NCI-H2107 treated with DMSO at 0.1 percent for 48 hours (cell line): Measurements from ENCODE around the gene IQGAP1.
A peak's percentile ranks its signal among the peaks of the same experiment; 100 is the strongest.
"Not testable (repeated sequence)": the region's sequence is repeated elsewhere in the genome, so short reads cannot be mapped to it uniquely, and the experiment has no call there.

Source experiments
- DNase-seq: peaks from one replicate; lab custom pipeline; 2025; ENCODE audit not compliant: unreplicated experiment; lab: John Stamatoyannopoulos, UW

Gene IQGAP1, protein sequence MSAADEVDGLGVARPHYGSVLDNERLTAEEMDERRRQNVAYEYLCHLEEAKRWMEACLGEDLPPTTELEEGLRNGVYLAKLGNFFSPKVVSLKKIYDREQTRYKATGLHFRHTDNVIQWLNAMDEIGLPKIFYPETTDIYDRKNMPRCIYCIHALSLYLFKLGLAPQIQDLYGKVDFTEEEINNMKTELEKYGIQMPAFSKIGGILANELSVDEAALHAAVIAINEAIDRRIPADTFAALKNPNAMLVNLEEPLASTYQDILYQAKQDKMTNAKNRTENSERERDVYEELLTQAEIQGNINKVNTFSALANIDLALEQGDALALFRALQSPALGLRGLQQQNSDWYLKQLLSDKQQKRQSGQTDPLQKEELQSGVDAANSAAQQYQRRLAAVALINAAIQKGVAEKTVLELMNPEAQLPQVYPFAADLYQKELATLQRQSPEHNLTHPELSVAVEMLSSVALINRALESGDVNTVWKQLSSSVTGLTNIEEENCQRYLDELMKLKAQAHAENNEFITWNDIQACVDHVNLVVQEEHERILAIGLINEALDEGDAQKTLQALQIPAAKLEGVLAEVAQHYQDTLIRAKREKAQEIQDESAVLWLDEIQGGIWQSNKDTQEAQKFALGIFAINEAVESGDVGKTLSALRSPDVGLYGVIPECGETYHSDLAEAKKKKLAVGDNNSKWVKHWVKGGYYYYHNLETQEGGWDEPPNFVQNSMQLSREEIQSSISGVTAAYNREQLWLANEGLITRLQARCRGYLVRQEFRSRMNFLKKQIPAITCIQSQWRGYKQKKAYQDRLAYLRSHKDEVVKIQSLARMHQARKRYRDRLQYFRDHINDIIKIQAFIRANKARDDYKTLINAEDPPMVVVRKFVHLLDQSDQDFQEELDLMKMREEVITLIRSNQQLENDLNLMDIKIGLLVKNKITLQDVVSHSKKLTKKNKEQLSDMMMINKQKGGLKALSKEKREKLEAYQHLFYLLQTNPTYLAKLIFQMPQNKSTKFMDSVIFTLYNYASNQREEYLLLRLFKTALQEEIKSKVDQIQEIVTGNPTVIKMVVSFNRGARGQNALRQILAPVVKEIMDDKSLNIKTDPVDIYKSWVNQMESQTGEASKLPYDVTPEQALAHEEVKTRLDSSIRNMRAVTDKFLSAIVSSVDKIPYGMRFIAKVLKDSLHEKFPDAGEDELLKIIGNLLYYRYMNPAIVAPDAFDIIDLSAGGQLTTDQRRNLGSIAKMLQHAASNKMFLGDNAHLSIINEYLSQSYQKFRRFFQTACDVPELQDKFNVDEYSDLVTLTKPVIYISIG (N-terminal part only)

DNA sequence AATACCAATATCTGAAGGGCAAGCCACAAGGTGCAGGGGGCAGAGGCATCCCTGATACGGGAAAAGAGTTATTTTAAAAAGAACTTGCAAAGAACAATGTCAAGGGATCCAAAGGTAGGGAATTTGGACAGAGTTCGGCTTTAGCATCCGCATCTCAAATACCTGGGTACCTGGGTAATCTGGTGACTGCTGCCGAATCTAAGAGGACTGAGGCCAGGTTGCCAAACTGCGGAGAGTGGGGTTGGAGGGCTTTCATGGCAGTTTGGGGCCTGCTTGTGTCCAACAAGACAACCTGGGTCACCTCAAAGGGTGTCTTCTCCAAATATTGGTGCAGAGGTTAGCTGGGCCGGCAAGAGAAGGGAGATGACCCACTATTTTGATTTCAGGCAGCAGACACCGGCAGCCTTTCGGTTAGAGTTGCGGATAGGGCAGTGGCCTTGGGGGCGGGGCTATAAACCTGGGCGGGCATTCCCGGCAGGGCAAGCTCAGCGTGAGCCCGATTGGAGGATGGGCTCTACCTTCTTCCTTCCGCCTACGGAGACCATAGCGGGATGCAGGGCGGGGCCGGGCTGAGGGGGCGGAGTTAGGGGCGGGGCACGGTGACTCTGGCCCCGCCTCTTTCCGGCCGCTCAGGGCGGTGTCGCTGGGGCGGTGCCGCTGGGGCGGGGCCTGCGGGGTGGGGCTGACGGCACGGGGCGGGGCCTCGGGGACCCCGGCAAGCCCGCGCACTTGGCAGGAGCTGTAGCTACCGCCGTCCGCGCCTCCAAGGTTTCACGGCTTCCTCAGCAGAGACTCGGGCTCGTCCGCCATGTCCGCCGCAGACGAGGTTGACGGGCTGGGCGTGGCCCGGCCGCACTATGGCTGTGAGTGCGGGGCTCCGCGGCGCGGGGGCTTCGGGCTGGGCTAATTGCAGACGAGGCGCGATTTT lies at the start of gene IQGAP1:
IQGAP1 (plus strand) TSS at position 709 of the 928 bp plus-strand sequence; CDS start at position 809, 100 bp downstream.
- peak; percentile 85 for DNase-seq

- peak; percentile 20 for DNase-seq
Measured at GRCh38 chr15:90338532-90338931, 49.5 kb upstream of the IQGAP1 start.

DNA sequence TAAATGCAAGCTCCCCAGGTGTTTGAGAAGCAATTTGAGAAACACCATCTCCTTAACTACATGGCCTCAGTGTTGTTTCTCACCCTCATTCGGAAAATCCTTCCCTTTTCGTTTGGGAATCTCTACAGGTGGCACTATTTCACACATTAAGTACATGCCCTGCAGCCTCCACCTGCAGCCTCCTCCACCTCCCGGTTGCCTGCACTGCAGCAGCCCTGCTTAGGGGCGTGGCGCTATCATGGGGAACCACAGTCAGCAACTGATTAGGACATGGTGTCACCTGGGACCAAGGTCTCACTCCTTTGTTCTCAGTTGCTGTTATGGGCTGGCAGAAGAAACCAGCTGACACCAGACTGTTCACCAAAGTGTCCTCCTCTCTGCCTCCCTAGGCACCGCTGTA lies 47.7 kb upstream of the IQGAP1 start:
- no peak for DNase-seq

DNA sequence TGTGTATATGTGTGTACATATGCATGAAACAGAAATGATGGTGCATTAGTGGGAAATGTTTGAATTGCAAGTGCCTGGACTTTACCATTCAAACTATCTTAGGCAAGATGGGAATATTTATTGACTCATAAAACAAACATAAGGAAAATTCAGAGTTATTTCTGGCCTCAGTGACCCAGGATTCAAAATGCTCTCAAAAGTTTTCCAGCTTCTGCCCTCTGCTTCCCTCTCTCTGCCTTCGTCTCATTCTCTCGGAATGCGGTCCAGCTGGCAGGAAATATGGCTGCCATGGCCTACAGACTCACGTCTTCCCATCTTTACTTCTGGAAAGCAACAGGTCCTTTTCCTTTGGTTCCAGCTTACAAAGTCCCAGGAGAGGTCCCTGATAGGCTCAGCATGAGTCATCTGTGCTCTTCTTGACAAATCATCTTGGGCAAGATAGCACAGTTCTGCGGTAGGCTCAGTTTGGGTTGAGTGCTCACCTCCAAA lies 44.7 kb upstream of the IQGAP1 start:
- DNase-seq: no peak

GRCh38 chr15:90344662-90345061 lies 43.4 kb upstream of the IQGAP1 start:
- no peak for DNase-seq

DNA sequence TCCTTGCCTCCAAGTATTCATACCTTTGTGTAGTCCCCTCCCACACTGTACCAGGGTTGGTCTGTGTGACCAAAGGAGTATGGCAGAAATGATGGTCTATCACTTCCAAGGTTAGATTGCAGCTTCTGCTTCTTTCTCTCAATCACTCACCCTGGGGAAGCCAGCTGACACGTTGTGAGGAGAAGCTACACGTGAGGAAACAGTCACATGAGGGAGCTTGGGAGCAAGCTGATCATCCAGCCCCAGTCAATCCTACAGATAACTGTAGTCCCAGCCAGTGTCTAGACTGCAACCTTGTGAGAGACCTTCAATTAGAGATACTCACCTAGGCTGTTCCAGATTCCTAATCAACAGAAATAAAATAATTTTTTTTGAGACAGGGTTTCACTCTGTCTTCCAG lies 42.2 kb upstream of the IQGAP1 start:
- no peak for DNase-seq

GRCh38 chr15:90347431-90348065 lies 40.5 kb upstream of the IQGAP1 start:
- not testable (repeated sequence) for DNase-seq

- no peak for DNase-seq
Measured at GRCh38 chr15:90348456-90348855, 39.6 kb upstream of the IQGAP1 start.

DNA sequence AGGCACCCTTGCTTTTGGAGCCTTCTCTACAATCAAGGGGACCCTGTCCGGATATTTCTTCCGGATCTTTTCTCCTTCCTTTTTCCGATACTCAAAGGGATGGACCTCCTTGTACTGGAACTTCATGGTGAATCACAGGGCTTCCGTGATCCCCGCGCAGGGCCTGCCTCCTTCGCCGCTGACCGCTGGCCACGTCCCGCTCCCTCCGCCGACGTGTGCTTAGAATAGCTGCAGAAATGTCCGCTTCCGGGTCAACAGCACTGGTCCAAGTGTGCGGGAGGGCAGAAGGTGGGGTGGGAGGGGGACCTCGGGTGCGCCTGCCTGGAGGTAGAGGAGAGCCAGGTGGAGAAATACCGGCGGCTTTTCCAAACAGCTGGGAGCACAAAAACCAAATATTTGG lies 39.0 kb upstream of the IQGAP1 start:
- no peak for DNase-seq

DNA sequence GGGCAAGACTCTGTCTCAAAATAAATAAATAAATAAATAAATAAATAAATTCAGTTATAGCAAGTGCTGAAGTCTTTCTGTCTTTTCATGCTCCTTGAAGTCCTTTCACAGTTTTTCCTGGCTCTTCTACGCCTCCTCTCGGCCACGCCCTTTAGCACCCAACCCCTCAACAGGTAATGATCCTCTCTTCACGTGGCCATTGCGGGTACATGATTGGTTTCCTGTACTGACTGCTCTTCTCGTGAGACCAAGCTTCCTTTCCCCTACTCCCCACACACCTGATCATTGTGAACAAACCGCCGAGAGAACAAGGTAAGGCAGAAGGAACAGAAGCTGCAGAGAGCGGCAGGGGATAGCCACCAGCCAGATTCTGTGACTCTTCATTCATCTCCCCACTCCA lies 38.2 kb upstream of the IQGAP1 start:
- no peak for DNase-seq

- no peak for DNase-seq
Measured at GRCh38 chr15:90351479-90352106, 36.4 kb upstream of the IQGAP1 start.

- peak; percentile 83 for DNase-seq
Measured at GRCh38 chr15:90352107-90352893, 35.7 kb upstream of the IQGAP1 start, which contains the start of gene ZNF774. ZNF774 (plus strand) TSS chr15:90352284; CDS start chr15:90354661, 2,377 bp downstream.

DNA sequence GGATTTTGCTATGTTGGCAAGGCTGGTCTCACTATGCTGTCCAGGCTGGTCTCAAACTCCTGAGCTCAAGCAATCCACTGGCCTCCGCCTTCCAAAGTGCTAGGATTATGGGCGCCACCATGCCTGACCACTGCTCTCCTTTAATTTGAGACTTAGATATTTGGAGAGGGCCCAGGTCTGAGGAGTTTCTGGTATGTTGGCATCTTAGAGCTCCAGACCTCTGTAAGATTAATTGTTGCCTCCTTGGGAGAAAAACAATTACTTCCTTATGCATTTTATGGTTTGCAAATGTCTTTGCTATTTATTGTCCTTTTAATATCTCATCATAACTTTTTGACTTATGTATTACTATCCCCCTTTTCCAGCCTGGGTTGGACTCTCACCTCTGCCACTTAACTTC lies 33.1 kb upstream of the IQGAP1 start:
- no peak for DNase-seq

GRCh38 chr15:90358124-90359033 lies 29.7 kb upstream of the IQGAP1 start:
- DNase-seq: no peak

DNA sequence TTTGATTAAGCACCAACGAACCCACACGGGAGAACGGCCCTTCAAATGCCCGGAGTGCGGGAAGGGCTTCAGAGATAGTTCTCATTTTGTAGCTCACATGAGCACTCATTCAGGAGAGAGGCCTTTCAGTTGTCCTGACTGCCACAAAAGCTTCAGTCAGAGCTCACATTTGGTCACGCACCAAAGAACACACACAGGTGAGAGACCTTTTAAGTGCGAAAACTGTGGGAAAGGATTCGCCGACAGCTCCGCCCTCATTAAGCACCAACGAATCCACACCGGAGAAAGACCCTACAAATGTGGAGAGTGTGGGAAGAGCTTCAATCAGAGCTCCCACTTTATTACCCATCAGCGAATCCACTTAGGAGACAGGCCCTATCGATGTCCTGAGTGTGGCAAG lies 27.3 kb upstream of the IQGAP1 start:
- DNase-seq: peak; percentile 79

DNA sequence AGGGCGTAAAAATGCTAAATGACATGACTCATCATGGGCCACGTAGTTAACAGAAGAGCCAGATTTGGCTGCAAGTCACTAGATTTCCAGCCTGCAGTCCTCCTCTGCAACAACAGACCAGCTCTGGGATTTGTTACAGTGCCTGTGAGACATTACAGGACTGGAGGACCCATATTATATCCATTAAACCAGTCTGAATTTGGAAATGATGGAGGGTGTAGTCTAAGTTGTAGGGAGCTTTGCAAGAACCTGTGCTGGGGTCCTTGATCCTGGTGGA lies 25.2 kb upstream of the IQGAP1 start:
- no peak for DNase-seq

- DNase-seq: no peak
Measured at GRCh38 chr15:90364251-90364650, 23.8 kb upstream of the IQGAP1 start.
